ENCODE data around the gene NFATC1.

Gene NFATC1

DNA sequence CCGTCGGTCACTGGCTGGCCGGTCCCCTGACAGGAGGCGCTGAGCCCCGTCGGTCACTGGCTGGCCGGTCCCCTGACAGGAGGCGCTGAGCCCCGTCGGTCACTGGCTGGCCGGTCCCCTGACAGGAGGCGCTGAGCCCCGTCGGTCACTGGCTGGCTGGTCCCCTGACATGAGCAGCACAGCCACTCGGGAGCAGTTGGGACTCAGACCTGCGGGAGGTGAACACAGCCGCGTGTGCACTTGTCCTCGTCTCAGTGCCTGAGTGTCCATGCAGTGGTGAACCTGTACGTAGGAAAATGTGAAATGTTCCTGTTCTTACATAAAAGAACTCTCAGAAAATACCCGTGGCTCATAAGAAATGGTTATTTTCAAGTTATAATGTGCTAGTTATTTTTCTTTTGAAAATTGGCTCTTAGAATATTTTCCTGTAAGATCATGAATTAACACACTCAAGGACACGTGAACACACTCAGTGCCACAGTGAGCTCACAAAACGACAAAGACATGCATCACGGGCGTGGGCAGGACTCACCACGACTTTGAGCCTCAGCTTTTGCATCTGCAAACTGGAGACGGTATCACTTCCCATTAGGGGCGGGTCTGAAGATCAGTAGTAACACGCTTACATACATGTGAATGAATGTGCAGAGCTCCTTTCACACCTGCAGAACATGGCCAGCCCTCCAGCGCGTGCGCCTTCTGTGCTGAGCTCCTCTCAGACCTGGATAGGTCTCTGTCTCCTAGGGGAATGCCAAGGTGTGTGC lies 21.1 kb upstream of the NFATC1 start:
- TF ChIP-seq SIN3A (IDR thresholded peaks at IDR 0.05; ENCODE audit: borderline replicate concordance, insufficient read depth, low read length) (no peak), POLR2AphosphoS5 (IDR thresholded peaks at IDR 0.05; ENCODE audit: low read depth, low read length) (no peak)
- TF ChIP-seq, protein P1, sequence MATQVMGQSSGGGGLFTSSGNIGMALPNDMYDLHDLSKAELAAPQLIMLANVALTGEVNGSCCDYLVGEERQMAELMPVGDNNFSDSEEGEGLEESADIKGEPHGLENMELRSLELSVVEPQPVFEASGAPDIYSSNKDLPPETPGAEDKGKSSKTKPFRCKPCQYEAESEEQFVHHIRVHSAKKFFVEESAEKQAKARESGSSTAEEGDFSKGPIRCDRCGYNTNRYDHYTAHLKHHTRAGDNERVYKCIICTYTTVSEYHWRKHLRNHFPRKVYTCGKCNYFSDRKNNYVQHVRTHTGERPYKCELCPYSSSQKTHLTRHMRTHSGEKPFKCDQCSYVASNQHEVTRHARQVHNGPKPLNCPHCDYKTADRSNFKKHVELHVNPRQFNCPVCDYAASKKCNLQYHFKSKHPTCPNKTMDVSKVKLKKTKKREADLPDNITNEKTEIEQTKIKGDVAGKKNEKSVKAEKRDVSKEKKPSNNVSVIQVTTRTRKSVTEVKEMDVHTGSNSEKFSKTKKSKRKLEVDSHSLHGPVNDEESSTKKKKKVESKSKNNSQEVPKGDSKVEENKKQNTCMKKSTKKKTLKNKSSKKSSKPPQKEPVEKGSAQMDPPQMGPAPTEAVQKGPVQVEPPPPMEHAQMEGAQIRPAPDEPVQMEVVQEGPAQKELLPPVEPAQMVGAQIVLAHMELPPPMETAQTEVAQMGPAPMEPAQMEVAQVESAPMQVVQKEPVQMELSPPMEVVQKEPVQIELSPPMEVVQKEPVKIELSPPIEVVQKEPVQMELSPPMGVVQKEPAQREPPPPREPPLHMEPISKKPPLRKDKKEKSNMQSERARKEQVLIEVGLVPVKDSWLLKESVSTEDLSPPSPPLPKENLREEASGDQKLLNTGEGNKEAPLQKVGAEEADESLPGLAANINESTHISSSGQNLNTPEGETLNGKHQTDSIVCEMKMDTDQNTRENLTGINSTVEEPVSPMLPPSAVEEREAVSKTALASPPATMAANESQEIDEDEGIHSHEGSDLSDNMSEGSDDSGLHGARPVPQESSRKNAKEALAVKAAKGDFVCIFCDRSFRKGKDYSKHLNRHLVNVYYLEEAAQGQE (IDR thresholded peaks at IDR 0.05; ENCODE audit: insufficient read depth in 1 of 2, low read depth in 2 of 2, low read length in 2 of 2), result no peak

DNA sequence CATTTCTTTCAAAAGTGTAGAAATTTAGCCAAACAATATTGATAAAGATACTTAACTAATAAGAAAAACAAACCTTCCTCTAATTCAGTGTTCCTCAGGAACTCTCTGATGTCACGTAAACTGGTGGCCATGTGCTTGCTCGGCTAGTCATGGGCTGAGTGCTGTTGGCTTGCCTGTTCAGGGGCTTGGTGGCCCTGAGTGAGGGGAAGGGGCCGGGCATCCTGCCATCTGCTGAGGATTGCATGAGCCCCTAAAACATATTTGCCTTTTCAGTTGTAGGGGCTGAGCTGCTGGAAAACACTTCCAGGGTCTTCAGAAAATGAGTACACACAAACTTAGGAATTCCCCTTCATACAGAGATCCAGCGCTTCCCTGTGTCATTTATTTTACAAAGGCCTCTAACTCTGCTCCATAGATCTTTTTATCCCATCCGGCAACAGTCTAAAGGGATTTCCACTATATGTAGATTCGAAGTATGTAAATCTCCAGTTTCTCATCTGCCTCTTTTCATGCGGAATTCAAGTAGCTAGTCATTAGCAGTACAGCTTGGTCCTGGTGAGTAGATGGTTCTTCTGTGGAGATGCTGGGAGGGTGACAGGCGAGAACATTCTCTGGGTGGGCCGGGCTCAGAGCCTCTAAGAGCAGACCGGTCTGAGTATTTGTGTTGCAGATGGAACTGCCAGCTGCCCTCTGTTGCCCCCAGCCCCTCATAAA lies 20.1 kb upstream of the NFATC1 start:
- TF ChIP-seq TAF1 (IDR thresholded peaks at IDR 0.05; ENCODE audit: borderline replicate concordance, insufficient read depth, low read length) (no peak), FOXP2 (optimal IDR thresholded peaks at IDR 0.05; ENCODE audit: borderline replicate concordance, extremely low read depth, extremely low read length, insufficient read depth) (no peak), SIN3A (IDR thresholded peaks at IDR 0.05; ENCODE audit: borderline replicate concordance, insufficient read depth, low read length) (no peak), POLR2AphosphoS5 (IDR thresholded peaks at IDR 0.05; ENCODE audit: low read depth, low read length) (no peak)
- TF ChIP-seq, protein P1 (IDR thresholded peaks at IDR 0.05; ENCODE audit: insufficient read depth in 1 of 2, low read depth in 2 of 2, low read length in 2 of 2), result no peak

DNA sequence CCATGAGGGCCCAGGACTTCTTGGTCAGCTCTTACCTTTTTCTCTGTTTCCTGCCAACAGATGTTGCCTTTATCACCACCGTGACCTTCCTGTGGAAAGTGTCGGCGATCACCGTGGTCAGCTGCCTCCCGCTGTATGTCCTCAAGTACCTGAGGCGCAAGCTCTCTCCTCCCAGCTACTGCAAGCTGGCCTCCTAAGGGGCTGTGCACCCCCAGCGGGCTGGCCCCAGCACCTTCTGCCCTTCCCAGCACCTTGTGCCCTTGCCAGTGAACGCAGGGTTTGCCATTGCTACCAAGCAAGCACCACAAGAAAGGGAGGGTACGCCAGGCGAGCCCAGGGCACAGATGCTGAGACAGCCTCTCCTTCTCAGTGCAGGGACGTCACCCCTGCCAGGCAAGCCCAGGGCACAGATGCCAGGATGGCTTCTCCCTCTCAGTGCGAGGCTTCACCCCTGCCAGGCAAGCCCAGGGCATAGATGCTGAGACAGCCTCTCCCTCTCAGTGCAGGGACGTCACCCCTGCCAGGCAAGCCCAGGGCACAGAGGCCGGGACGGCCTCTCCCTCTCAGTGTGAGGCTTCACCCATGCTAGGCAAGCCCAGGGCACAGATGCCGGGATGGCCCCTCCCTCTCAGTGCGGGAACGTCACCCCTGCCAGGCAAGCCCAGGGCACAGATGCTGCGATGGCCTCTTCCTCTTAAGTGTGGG lies 18.4 kb upstream of the NFATC1 start:
- TF ChIP-seq, protein P1 (IDR thresholded peaks at IDR 0.05; ENCODE audit: insufficient read depth in 1 of 2, low read depth in 2 of 2, low read length in 2 of 2), result no peak
- TF ChIP-seq TAF1 (IDR thresholded peaks at IDR 0.05; ENCODE audit: borderline replicate concordance, insufficient read depth, low read length) (no peak), FOXP2 (optimal IDR thresholded peaks at IDR 0.05; ENCODE audit: borderline replicate concordance, extremely low read depth, extremely low read length, insufficient read depth) (no peak), POLR2AphosphoS5 (IDR thresholded peaks at IDR 0.05; ENCODE audit: low read depth, low read length) (no peak), SIN3A (IDR thresholded peaks at IDR 0.05; ENCODE audit: borderline replicate concordance, insufficient read depth, low read length) (no peak)

DNA sequence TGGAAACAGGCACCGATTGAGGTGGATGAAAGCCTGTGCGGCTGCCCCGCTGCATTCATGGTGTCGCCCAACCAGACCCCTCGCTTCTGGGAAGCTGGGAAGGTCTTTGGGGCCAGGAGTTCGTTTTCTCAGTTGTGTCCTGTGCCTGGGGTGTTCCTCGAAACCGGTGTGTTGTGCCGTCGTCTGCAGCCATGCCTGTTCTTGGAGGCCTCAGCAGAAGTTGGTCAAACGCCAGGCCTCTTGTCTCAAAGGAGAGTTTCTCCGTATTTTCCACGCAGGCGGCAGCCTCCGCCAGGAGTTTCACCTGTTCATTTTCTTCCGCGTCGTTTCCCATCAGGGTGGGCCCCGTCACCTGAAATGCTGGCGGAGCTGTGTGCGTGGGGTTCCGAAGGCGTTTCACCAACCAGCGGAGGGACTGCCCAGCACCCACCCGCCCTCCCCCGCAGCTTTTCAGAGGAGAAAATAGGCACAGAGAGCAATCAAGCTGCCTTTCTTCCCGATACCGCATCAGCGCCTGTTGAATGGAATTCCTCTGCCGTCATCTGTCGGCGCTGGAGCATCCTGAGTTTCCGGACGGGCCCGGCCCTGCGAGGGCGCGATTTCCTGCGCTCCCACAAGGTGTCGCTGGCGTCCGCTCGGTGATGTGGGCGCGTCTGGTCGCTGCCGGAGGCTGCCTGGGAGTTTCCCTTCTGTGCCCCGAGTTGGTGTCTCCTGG lies 17.0 kb upstream of the NFATC1 start:
- TF ChIP-seq, protein P1 (IDR thresholded peaks at IDR 0.05; ENCODE audit: insufficient read depth in 1 of 2, low read depth in 2 of 2, low read length in 2 of 2), result no peak
- TF ChIP-seq TAF1 (IDR thresholded peaks at IDR 0.05; ENCODE audit: borderline replicate concordance, insufficient read depth, low read length), result no peak
- peak; percentile 92 for TF ChIP-seq FOXP2 (optimal IDR thresholded peaks at IDR 0.05; ENCODE audit: borderline replicate concordance, extremely low read depth, extremely low read length, insufficient read depth)
- no peak for TF ChIP-seq POLR2AphosphoS5 (IDR thresholded peaks at IDR 0.05; ENCODE audit: low read depth, low read length)
- no peak for TF ChIP-seq SIN3A (IDR thresholded peaks at IDR 0.05; ENCODE audit: borderline replicate concordance, insufficient read depth, low read length)
